Measurements from ENCODE around the gene HDDC2.

Gene HDDC2

GRCh38 chr6:125301435-125302391, at the start of gene HDDC2:
Gene HDDC2, minus strand, starts transcription at chr6:125301967. Its CDS starts 35 bp downstream, at chr6:125301932.
- DNase-seq: peak in 1 of 2 donors; percentile 31

- DNase-seq: peak in 1 of 2 donors; percentile 57
Measured at GRCh38 chr6:125346926-125347563, 45.3 kb upstream of the HDDC2 start.

- peak in 1 of 2 donors; percentile 88 for DNase-seq
Measured at GRCh38 chr6:125346201-125346925, 44.6 kb upstream of the HDDC2 start.

GRCh38 chr6:125341460-125341859, 39.7 kb upstream of the HDDC2 start:
- DNase-seq: no peak

GRCh38 chr6:125340991-125341390, 39.2 kb upstream of the HDDC2 start:
- DNase-seq: no peak

- DNase-seq: no peak
Measured at GRCh38 chr6:125340175-125340835, 38.5 kb upstream of the HDDC2 start.

GRCh38 chr6:125339653-125340052, 37.9 kb upstream of the HDDC2 start:
- DNase-seq: no peak

GRCh38 chr6:125338381-125338780, 36.6 kb upstream of the HDDC2 start:
- DNase-seq: no peak

- DNase-seq: no peak
Measured at GRCh38 chr6:125337706-125338105, 35.9 kb upstream of the HDDC2 start.

GRCh38 chr6:125332664-125333063, 30.9 kb upstream of the HDDC2 start:
- DNase-seq: no peak

- no peak for DNase-seq
Measured at GRCh38 chr6:125325586-125325985, 23.8 kb upstream of the HDDC2 start.

GRCh38 chr6:125323376-125323775, 21.6 kb upstream of the HDDC2 start:
- DNase-seq: no peak

GRCh38 chr6:125316621-125317020, 14.9 kb upstream of the HDDC2 start:
- no peak for DNase-seq

GRCh38 chr6:125315548-125315947, 13.8 kb upstream of the HDDC2 start:
- DNase-seq: no peak

- DNase-seq: peak; percentile 4 to 58
Measured at GRCh38 chr6:125314009-125314581, 12.3 kb upstream of the HDDC2 start.

GRCh38 chr6:125312950-125313349, 11.2 kb upstream of the HDDC2 start:
- no peak for DNase-seq

- no peak for DNase-seq
Measured at GRCh38 chr6:125312478-125312877, 10.7 kb upstream of the HDDC2 start.

- peak in 1 of 2 donors; percentile 71 for DNase-seq
Measured at GRCh38 chr6:125310994-125311649, 9.4 kb upstream of the HDDC2 start.

- no peak for DNase-seq
Measured at GRCh38 chr6:125307964-125308615, 6.3 kb upstream of the HDDC2 start.

GRCh38 chr6:125307150-125307838, 5.5 kb upstream of the HDDC2 start:
- no peak for DNase-seq

GRCh38 chr6:125306756-125307149, 5.0 kb upstream of the HDDC2 start:
- no peak for DNase-seq
